ENCODE data around the gene GNE.

GNE gene

GRCh38 chr9:36169708-36170107 is 88.5 kb downstream of the GNE start (continued):
- no peak for TF ChIP-seq TCF4 (CRISPR knock-in tag; IDR thresholded peaks at IDR 0.05; ENCODE audit: borderline replicate concordance)
- no peak for TF ChIP-seq SNAI2 (CRISPR knock-in tag; IDR thresholded peaks at IDR 0.05)
- TF ChIP-seq ZNF565 (CRISPR knock-in tag; conservative IDR thresholded peaks at IDR 0.05; ENCODE audit: low read depth) = no peak
- TF ChIP-seq ZFP3 (CRISPR knock-in tag; IDR thresholded peaks at IDR 0.05) = no peak
- TF ChIP-seq ARNTL (CRISPR knock-in tag; IDR thresholded peaks at IDR 0.05; ENCODE audit: borderline replicate concordance, low read depth) = no peak
- TF ChIP-seq PPARA (CRISPR knock-in tag; IDR thresholded peaks at IDR 0.05; ENCODE audit: borderline replicate concordance) = no peak
- TF ChIP-seq CREB5 (CRISPR knock-in tag; IDR thresholded peaks at IDR 0.05; ENCODE audit: low read depth) = no peak
- TF ChIP-seq ZFP30 (CRISPR knock-in tag; IDR thresholded peaks at IDR 0.05) = no peak

GRCh38 chr9:36169166-36169565 is 89.1 kb downstream of the GNE start, which contains the start of gene CCIN:
Gene CCIN (plus strand): TSS chr9:36169388. CDS start chr9:36169503, 115 bp downstream.
- TF ChIP-seq GLIS3 (CRISPR knock-in tag; IDR thresholded peaks at IDR 0.05) = no peak
- no peak for TF ChIP-seq ZFP30 (CRISPR knock-in tag; IDR thresholded peaks at IDR 0.05)
- TF ChIP-seq TCF4 (CRISPR knock-in tag; IDR thresholded peaks at IDR 0.05; ENCODE audit: borderline replicate concordance) = no peak
- no peak for TF ChIP-seq TSHZ2 (CRISPR knock-in tag; IDR thresholded peaks at IDR 0.05)
- TF ChIP-seq POU6F1 (CRISPR knock-in tag; IDR thresholded peaks at IDR 0.05; ENCODE audit: borderline replicate concordance, low read depth) = no peak
- TF ChIP-seq CSRNP3 (CRISPR knock-in tag; IDR thresholded peaks at IDR 0.05) = no peak
- TF ChIP-seq RARB (CRISPR knock-in tag; IDR thresholded peaks at IDR 0.05) = no peak
- no peak for TF ChIP-seq OSR1 (CRISPR knock-in tag; IDR thresholded peaks at IDR 0.05)
- no peak for TF ChIP-seq TOX (CRISPR knock-in tag; IDR thresholded peaks at IDR 0.05; ENCODE audit: borderline replicate concordance)
- no peak for TF ChIP-seq CREB5 (CRISPR knock-in tag; IDR thresholded peaks at IDR 0.05; ENCODE audit: low read depth)
- TF ChIP-seq SNAI2 (CRISPR knock-in tag; IDR thresholded peaks at IDR 0.05) = no peak
- TF ChIP-seq ZNF8 (CRISPR knock-in tag; IDR thresholded peaks at IDR 0.05) = no peak
- no peak for TF ChIP-seq ZFP3 (CRISPR knock-in tag; IDR thresholded peaks at IDR 0.05)
- TF ChIP-seq BACH2 (CRISPR knock-in tag; IDR thresholded peaks at IDR 0.05; ENCODE audit: borderline replicate concordance) = no peak
- TF ChIP-seq ZNF565 (CRISPR knock-in tag; conservative IDR thresholded peaks at IDR 0.05; ENCODE audit: low read depth) = no peak
- no peak for TF ChIP-seq ISL1 (CRISPR knock-in tag; IDR thresholded peaks at IDR 0.05)
- TF ChIP-seq PATZ1 (CRISPR knock-in tag; IDR thresholded peaks at IDR 0.05; ENCODE audit: borderline replicate concordance) = no peak
- TF ChIP-seq ZC3H10 (CRISPR knock-in tag; IDR thresholded peaks at IDR 0.05) = no peak
- no peak for ATAC-seq

Data from SK-N-SH treated with all-trans-retinoic acid at 6 μM for 48 hours (cell line).